ENCODE data around the gene PLEKHM3. TPM values are rescaled to one million over a fixed set of nuclear protein-coding genes. Genes with fewer than 3 reads are reported as not detected.

The PLEKHM3 gene
- total RNA-seq, 4 donors from 2014 or later: 22.0 to 29.1 (median 25.0) TPM

- no peaks in the 10 kb centered on the region for H3K9me3 ChIP-seq
- H3K36me3 ChIP-seq: no peaks in the 10 kb centered on the region
- H3K4me3 ChIP-seq: no peak overlapping the region
- H3K27me3 ChIP-seq: no peaks in the 10 kb centered on the region
- TF ChIP-seq POLR2A (IDR thresholded peaks at IDR 0.05) (no peak), CTCF (IDR thresholded peaks at IDR 0.05) (no peak), EP300 (IDR thresholded peaks at IDR 0.05) (no peak)
- WGBS, 2 donors: 48 to 60% methylated on average over 4 of the region's 4 CpGs
- H3K4me1 ChIP-seq: no peaks in the 10 kb centered on the region
- no peak for DNase-seq (ENCODE audit: low spot score in 2 of 2)
- H3K27ac ChIP-seq: no peak overlapping the region
Observed at GRCh38 chr2:208066016-208066415, 40.7 kb upstream of the PLEKHM3 start.

- H3K4me1 ChIP-seq: no peaks in the 10 kb centered on the region
- no peaks in the 10 kb centered on the region for H3K27me3 ChIP-seq
- WGBS, 2 donors: 67 to 74% methylated on average over 5 of the region's 5 CpGs
- no peak overlapping the region for H3K4me3 ChIP-seq
- no peaks in the 10 kb centered on the region for H3K36me3 ChIP-seq
- TF ChIP-seq POLR2A (IDR thresholded peaks at IDR 0.05): no peak
- TF ChIP-seq CTCF (IDR thresholded peaks at IDR 0.05): no peak
- TF ChIP-seq EP300 (IDR thresholded peaks at IDR 0.05): no peak
- no peak for DNase-seq (ENCODE audit: low spot score in 2 of 2)
- H3K9me3 ChIP-seq: no peaks in the 10 kb centered on the region
- no peak overlapping the region for H3K27ac ChIP-seq
Observed at GRCh38 chr2:208065476-208065875, 40.1 kb upstream of the PLEKHM3 start.

GRCh38 chr2:208064220-208064961 lies 39.1 kb upstream of the PLEKHM3 start:
- Histone ChIP-seq H3K36me3 (no peaks in the 10 kb centered on the region), H3K4me3 (no peak overlapping the region), H3K27ac (no peak overlapping the region), H3K9me3 (no peaks in the 10 kb centered on the region), H3K27me3 (no peaks in the 10 kb centered on the region), H3K4me1 (no peaks in the 10 kb centered on the region)
- WGBS, 2 donors: 67 to 75% methylated on average over 8 of the region's 8 CpGs
- no peak for TF ChIP-seq EP300 (IDR thresholded peaks at IDR 0.05)
- TF ChIP-seq POLR2A (IDR thresholded peaks at IDR 0.05): no peak
- no peak for TF ChIP-seq CTCF (IDR thresholded peaks at IDR 0.05)
- DNase-seq (ENCODE audit: low spot score in 2 of 2): no peak

- DNase-seq (ENCODE audit: low spot score in 2 of 2): no peak
- WGBS, 2 donors: 63 to 76% methylated on average over 2 of the region's 2 CpGs
- Histone ChIP-seq H3K27ac (no peak overlapping the region), H3K4me1 (no peaks in the 10 kb centered on the region), H3K27me3 (no peaks in the 10 kb centered on the region), H3K36me3 (no peaks in the 10 kb centered on the region), H3K4me3 (no peak overlapping the region), H3K9me3 (no peaks in the 10 kb centered on the region)
- no peak for TF ChIP-seq CTCF (IDR thresholded peaks at IDR 0.05)
- no peak for TF ChIP-seq EP300 (IDR thresholded peaks at IDR 0.05)
- no peak for TF ChIP-seq POLR2A (IDR thresholded peaks at IDR 0.05)
Observed at GRCh38 chr2:208062961-208063360, 37.6 kb upstream of the PLEKHM3 start.

- H3K4me3 ChIP-seq: no peak overlapping the region
- DNase-seq (ENCODE audit: low spot score in 2 of 2): peak in 1 of 2 donors; percentile 38
- H3K27me3 ChIP-seq: no peaks in the 10 kb centered on the region
- no peaks in the 10 kb centered on the region for H3K4me1 ChIP-seq
- no peaks in the 10 kb centered on the region for H3K36me3 ChIP-seq
- TF ChIP-seq EP300 (IDR thresholded peaks at IDR 0.05) (no peak), CTCF (IDR thresholded peaks at IDR 0.05) (peak in 2 of 5 experiments; percentile 22 to 26)
- no peaks in the 10 kb centered on the region for H3K9me3 ChIP-seq
- WGBS, 2 donors: 43 to 49% methylated on average over 4 of the region's 4 CpGs
- H3K27ac ChIP-seq: no peak overlapping the region
Observed at GRCh38 chr2:208062113-208062512, 36.8 kb upstream of the PLEKHM3 start.
